HG03521 (cell line): ENCODE results near the gene ID2.

Experiments used
- ATAC-seq: cut with Tn5 transposase; IDR thresholded peaks from one replicate; pipeline ENCODE4 v1.9.1; 2021; ENCODE audit warnings: mild to moderate bottlenecking, moderate library complexity; ENCODE audit not compliant: unreplicated experiment

ID2 gene

GRCh38 chr2:8647462-8647857 is 34.4 kb upstream of the ID2 start:
- no peak for ATAC-seq

- no peak for ATAC-seq
Observed at GRCh38 chr2:8648441-8649213, 33.2 kb upstream of the ID2 start.

- ATAC-seq = no peak
Observed at GRCh38 chr2:8649718-8650117, 32.1 kb upstream of the ID2 start.

GRCh38 chr2:8650256-8650655 is 31.6 kb upstream of the ID2 start:
- no peak for ATAC-seq

GRCh38 chr2:8652774-8653426 is 29.0 kb upstream of the ID2 start:
- ATAC-seq = no peak

GRCh38 chr2:8653485-8653884 is 28.4 kb upstream of the ID2 start:
- ATAC-seq = no peak

GRCh38 chr2:8654041-8654440 is 27.8 kb upstream of the ID2 start:
- no peak for ATAC-seq

- ATAC-seq = no peak
Observed at GRCh38 chr2:8654483-8654882, 27.4 kb upstream of the ID2 start.

- ATAC-seq = no peak
Observed at GRCh38 chr2:8656160-8656641, 25.7 kb upstream of the ID2 start.

GRCh38 chr2:8656811-8657210 is 25.0 kb upstream of the ID2 start:
- no peak for ATAC-seq

GRCh38 chr2:8657423-8658062 is 24.3 kb upstream of the ID2 start:
- no peak for ATAC-seq

GRCh38 chr2:8658064-8658862 is 23.6 kb upstream of the ID2 start:
- ATAC-seq = no peak

- ATAC-seq = no peak
Observed at GRCh38 chr2:8659092-8659734, 22.6 kb upstream of the ID2 start.

- no peak for ATAC-seq
Observed at GRCh38 chr2:8659735-8660492, 21.9 kb upstream of the ID2 start.

GRCh38 chr2:8661235-8661634 is 20.6 kb upstream of the ID2 start:
- no peak for ATAC-seq

- no peak for ATAC-seq
Observed at GRCh38 chr2:8661736-8662135, 20.1 kb upstream of the ID2 start.

GRCh38 chr2:8662239-8662879 is 19.5 kb upstream of the ID2 start:
- no peak for ATAC-seq

GRCh38 chr2:8663997-8664396 is 17.9 kb upstream of the ID2 start:
- no peak for ATAC-seq

- ATAC-seq = no peak
Observed at GRCh38 chr2:8666581-8666980, 15.3 kb upstream of the ID2 start.
